Ascending aorta (tissue), 2 donors: Measurements from ENCODE around the gene AHCYL2. TPM values are rescaled to one million over a fixed set of nuclear protein-coding genes. Genes with fewer than 3 reads are reported as not detected.

Experiments used
- DNase-seq, 2 donors: peaks; one replicate each; pipeline ENCODE4 v3.0.0-alpha.2; 2019; ENCODE audit warnings: low spot score in 2 of 2
- H3K27ac ChIP-seq, 2 donors: fragments of 200-600 bp; sonication (generic); one replicate each; pipeline ENCODE4 v1.5.1; 2016 to 2017; ENCODE audit warnings: mild to moderate bottlenecking in 1 of 2
- H3K27me3 ChIP-seq: fragments of 200-600 bp; sonication (generic); one replicate; pipeline ENCODE4 v1.5.1; 2017
- H3K36me3 ChIP-seq, 2 donors: fragments of 200-600 bp; sonication (generic); one replicate each; pipeline ENCODE4 v1.5.1; 2016
- H3K4me1 ChIP-seq, 2 donors: fragments of 200-600 bp; sonication (generic); one replicate each; pipeline ENCODE4 v1.5.1; 2016 to 2017; ENCODE audit warnings: mild to moderate bottlenecking in 1 of 2
- H3K4me3 ChIP-seq, 2 donors: fragments of 200-600 bp; sonication (generic); one replicate each; pipeline ENCODE4 v1.5.1; 2016 to 2017; ENCODE audit warnings: mild to moderate bottlenecking in 1 of 2
- H3K9me3 ChIP-seq, 2 donors: fragments of 200-600 bp; sonication (generic); one replicate each; pipeline ENCODE4 v1.5.1; 2016
- intact Hi-C: fragments of 100-400 bp; cut with DNase I; formaldehyde crosslinking; loops from one replicate; pipeline ENCODE4 v1.15.1; 2023
- total RNA-seq: library from RNA; depleted of rRNA; stranded (reverse); fragments of >200 nt; gene quantifications from one replicate; pipeline ENCODE4 v1.1.0, GENCODE V29; 2016
- TF ChIP-seq, protein P1 (sequence below), 3 experiments: fragments of 200-600 bp in 2 of 3; fragments of 450-650 bp in 1 of 3; sonication (generic) in 2 of 3; IDR thresholded peaks; one replicate each; pipeline ENCODE4 v1.5.1; 2016 to 2019; ENCODE audit warnings: antibody characterized with exemption in 3 of 3, mild to moderate bottlenecking in 1 of 3, moderate library complexity in 1 of 3

The AHCYL2 gene
- total RNA-seq, 1 donor from 2014 or later, result 62.9 TPM

DNA sequence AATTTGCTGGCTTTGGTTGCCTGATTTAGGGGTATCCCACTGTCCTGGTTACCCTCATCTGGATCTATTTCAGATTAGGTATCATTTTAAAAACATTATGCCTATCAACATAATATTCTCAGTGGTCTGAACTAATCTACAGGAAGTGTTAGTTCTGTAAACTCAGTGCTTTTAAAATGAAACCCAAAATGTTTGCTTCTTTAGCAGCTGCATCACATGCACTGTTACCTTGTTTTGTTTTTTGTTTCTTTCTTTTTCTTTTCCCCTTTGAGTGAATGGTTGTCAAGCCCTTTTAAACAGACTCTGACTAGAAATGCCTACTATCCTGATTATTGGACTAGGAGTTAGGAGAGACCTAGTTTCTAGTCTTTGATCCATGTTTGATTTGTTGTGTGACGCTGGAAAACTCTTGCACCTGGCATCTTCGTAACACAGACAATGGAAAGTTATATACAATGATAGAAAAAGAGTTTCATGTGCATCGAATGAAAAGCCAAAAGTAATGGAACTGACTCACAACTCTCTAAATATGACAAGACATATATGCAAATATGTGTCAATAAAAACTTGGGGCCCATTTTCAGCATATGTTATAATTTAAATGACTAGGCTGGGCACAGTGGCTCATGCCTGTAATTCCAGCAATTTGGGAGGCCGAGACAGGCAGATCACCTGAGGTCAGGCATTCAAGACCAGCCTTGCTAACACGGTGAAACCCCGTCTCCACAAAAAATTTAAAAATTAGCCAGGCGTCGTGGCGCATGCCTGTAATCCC is 157.1 kb downstream of the AHCYL2 start:
- Histone ChIP-seq H3K4me3 (no peak overlapping the region), H3K9me3 (no peaks in the 10 kb centered on the region), H3K27me3 (no peaks in the 10 kb centered on the region), H3K4me1 (no peaks in the 10 kb centered on the region), H3K27ac (no peak overlapping the region), H3K36me3 (peaks cover 0 to 4% of the 10 kb centered on the region in 2 donors)
- intact Hi-C loops, result no loop called here
- DNase-seq, result no peak
- TF ChIP-seq, protein P1, sequence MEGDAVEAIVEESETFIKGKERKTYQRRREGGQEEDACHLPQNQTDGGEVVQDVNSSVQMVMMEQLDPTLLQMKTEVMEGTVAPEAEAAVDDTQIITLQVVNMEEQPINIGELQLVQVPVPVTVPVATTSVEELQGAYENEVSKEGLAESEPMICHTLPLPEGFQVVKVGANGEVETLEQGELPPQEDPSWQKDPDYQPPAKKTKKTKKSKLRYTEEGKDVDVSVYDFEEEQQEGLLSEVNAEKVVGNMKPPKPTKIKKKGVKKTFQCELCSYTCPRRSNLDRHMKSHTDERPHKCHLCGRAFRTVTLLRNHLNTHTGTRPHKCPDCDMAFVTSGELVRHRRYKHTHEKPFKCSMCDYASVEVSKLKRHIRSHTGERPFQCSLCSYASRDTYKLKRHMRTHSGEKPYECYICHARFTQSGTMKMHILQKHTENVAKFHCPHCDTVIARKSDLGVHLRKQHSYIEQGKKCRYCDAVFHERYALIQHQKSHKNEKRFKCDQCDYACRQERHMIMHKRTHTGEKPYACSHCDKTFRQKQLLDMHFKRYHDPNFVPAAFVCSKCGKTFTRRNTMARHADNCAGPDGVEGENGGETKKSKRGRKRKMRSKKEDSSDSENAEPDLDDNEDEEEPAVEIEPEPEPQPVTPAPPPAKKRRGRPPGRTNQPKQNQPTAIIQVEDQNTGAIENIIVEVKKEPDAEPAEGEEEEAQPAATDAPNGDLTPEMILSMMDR (IDR thresholded peaks at IDR 0.05), result no peak

DNA sequence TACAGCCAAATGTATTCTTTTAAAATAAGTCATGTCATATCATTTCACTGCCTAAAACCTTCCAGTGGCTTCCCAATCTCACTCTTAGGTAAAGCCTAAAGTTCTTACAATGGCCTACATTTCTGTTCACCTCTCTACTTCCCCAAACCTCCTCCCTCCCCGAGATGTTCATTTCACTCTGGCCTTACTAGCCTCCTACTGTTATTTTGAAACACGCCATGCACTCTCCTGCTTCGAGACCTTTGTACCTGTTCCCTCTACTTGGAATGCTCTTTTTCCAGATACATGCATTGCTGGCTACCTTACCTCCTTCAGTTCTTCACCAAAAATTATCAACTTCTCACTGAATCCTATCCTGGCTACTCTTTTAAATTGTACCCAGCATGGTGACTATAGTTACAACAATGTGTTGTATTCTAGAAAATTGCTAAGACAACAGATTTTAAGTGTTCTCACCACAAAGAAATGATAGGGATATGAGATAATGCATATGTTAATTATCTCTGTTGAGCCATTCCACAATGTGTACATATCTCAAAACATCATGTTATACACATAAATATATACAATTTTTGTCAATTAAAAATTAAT is 158.8 kb downstream of the AHCYL2 start:
- intact Hi-C loops, result no loop called here
- DNase-seq, result no peak
- Histone ChIP-seq H3K36me3 (peaks cover 0 to 4% of the 10 kb centered on the region in 2 donors), H3K9me3 (no peaks in the 10 kb centered on the region), H3K27ac (no peak overlapping the region), H3K4me1 (no peaks in the 10 kb centered on the region), H3K27me3 (no peaks in the 10 kb centered on the region), H3K4me3 (no peak overlapping the region)
- TF ChIP-seq, protein P1 (IDR thresholded peaks at IDR 0.05), result no peak

DNA sequence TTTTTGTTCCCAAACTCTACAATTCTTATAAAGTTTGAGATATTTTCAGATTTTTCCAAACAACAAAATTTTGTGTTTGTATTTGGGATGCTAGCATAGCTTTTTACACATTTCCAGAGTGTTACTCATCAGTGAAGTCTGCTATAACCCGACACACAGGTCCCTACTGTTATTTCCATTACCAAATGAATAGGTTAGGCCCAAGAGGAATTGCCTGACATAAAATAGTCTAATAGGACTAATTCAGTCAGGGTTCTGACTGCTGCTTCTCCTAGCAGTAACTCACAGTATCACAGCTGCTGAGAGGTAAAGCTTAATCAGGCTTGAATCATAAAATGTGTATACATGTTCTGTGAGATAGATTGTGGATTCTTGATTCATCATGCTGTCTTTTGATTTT is 160.3 kb downstream of the AHCYL2 start:
- Histone ChIP-seq H3K9me3 (no peaks in the 10 kb centered on the region), H3K36me3 (peaks cover 3 to 9% of the 10 kb centered on the region in 2 donors), H3K4me3 (no peak overlapping the region), H3K27ac (no peak overlapping the region), H3K4me1 (no peaks in the 10 kb centered on the region), H3K27me3 (no peaks in the 10 kb centered on the region)
- intact Hi-C loops, result no loop called here
- TF ChIP-seq, protein P1 (IDR thresholded peaks at IDR 0.05), result no peak
- no peak for DNase-seq

DNA sequence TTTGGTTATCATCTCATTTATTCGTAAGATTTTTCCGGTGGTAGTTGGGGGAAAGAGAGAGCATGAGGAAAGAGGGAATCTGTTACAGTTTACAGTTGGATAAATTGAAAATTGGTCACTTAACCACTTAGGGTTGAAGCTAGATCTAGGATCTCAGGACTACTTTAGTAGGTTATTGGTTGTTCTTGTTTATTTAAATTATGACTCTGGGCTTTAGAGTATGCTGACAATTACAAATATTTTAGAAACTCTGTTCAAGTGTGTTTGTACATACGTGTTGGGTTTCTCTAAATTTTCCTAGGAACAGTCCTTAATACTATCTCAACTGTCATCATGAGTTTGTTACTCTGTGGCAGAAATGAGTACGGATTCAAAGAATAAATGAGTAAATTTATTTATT is 160.8 kb downstream of the AHCYL2 start:
- intact Hi-C loops, result no loop called here
- H3K9me3 ChIP-seq, result no peaks in the 10 kb centered on the region

DNA sequence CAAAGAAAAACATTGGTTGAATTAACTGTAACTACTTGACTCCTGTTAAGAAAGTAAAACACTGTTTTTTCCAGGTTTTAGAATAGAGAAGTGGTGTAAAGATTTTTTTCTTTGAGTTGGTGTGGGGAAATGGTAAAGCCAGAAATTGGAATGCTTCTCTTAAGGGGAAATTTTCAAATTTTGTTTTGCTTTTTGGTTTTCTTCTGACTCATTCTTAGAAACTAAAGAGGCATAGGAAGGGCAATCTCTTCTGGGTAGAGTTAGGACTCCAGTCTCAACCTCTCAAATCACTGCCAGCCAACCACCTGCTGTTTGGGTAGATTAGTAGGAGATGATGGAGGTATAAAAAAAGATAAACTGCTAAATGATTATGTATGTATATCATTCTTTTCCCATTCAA is 161.7 kb downstream of the AHCYL2 start:
- DNase-seq, result no peak
- intact Hi-C loops, result no loop called here
- Histone ChIP-seq H3K27ac (no peak overlapping the region), H3K9me3 (no peaks in the 10 kb centered on the region), H3K27me3 (no peaks in the 10 kb centered on the region), H3K36me3 (peaks cover 4 to 10% of the 10 kb centered on the region in 2 donors), H3K4me1 (no peaks in the 10 kb centered on the region), H3K4me3 (no peak overlapping the region)
- TF ChIP-seq, protein P1 (IDR thresholded peaks at IDR 0.05), result no peak

More for the DNA sequence above, 160.8 kb downstream of the AHCYL2 start:
- no peak overlapping the region for H3K4me3 ChIP-seq
- no peak for DNase-seq
- no peaks in the 10 kb centered on the region for H3K27me3 ChIP-seq
- TF ChIP-seq, protein P1 (IDR thresholded peaks at IDR 0.05), result no peak
- no peak overlapping the region for H3K27ac ChIP-seq
- H3K4me1 ChIP-seq, result no peaks in the 10 kb centered on the region
- H3K36me3 ChIP-seq, result peaks cover 4 to 10% of the 10 kb centered on the region in 2 donors
